Activated T-cell treated with anti-CD3 and anti-CD28 coated beads, Interleukin-2, amount 50 U/mL, for 72 hours (primary cell): Measurements from ENCODE around the gene STX10. TPM values are rescaled to one million over a fixed set of nuclear protein-coding genes. Genes with fewer than 3 reads are reported as not detected.

ENCODE experiments used
- ATAC-seq, 2 donors: fragments of 150-1000 bp; cut with Tn5 transposase; replicated peaks in 1 of 2; 2 replicates each; pipeline ENCODE4 v1.10.0; 2021; ENCODE audit warnings: moderate library complexity in 2 of 2, mild to moderate bottlenecking in 1 of 2
- DNase-seq, 2 donors: peaks; one replicate each; pipeline ENCODE4 v3.0.0; 2021 to 2022; ENCODE audit warnings: mixed read lengths in 1 of 2
- H3K27ac Mint-ChIP-seq: one replicate; pipeline ENCODE4 v1.8.0; 2022; ENCODE audit warnings: mild to moderate bottlenecking, moderate library complexity, mixed read lengths
- H3K27me3 Mint-ChIP-seq: one replicate; pipeline ENCODE4 v1.8.0; 2022; ENCODE audit warnings: low read depth, mixed read lengths
- H3K36me3 Mint-ChIP-seq, 2 donors: one replicate each; pipeline ENCODE4 v1.8.0; 2022; ENCODE audit warnings: mixed read lengths in 2 of 2, mild to moderate bottlenecking in 1 of 2; ENCODE audit not compliant: insufficient read depth in 2 of 2
- H3K4me1 Mint-ChIP-seq: one replicate; pipeline ENCODE4 v1.8.0; 2022; ENCODE audit warnings: low read depth, mixed read lengths
- H3K4me3 Mint-ChIP-seq, 2 donors: one replicate each; pipeline ENCODE4 v1.8.0; 2022; ENCODE audit warnings: mild to moderate bottlenecking in 2 of 2, mixed read lengths in 2 of 2, moderate library complexity in 2 of 2
- H3K9me3 Mint-ChIP-seq, 2 donors: one replicate each; pipeline ENCODE4 v1.8.0; 2022; ENCODE audit warnings: mixed read lengths in 2 of 2
- total RNA-seq, 2 donors: library from RNA; stranded (reverse); gene quantifications; one replicate each; pipeline ENCODE4 v1.2.3, GENCODE V29; 2022

The STX10 gene
- total RNA-seq, 2 donors from 2014 or later: 73.9 to 89.9 TPM

- Mint-ChIP-seq H3K4me1 (peaks cover 48% of the 10 kb centered on the region), H3K9me3 (no peaks in the 10 kb centered on the region), H3K4me3 (no peak overlapping the region), H3K27ac (no peak overlapping the region), H3K27me3 (no peaks in the 10 kb centered on the region), H3K36me3 (peaks cover 7 to 11% of the 10 kb centered on the region in 2 donors)
- ATAC-seq (no peak), DNase-seq (no peak)
These were observed 21.6 kb downstream of the STX10 start for GRCh38 chr19:13128583-13128982.

GRCh38 chr19:13127811-13128575 is 22.2 kb downstream of the STX10 start:
- no peak overlapping the region for H3K27ac Mint-ChIP-seq
- peaks cover 7 to 10% of the 10 kb centered on the region in 2 donors for H3K36me3 Mint-ChIP-seq
- ATAC-seq (no peak), DNase-seq (no peak)
- H3K27me3 Mint-ChIP-seq: no peaks in the 10 kb centered on the region
- no peaks in the 10 kb centered on the region for H3K9me3 Mint-ChIP-seq
- peaks cover 44% of the 10 kb centered on the region for H3K4me1 Mint-ChIP-seq
- no peak overlapping the region for H3K4me3 Mint-ChIP-seq

- DNase-seq (no peak), ATAC-seq (no peak)
- peaks cover 44% of the 10 kb centered on the region for H3K4me1 Mint-ChIP-seq
- H3K27ac Mint-ChIP-seq: no peak overlapping the region
- no peak overlapping the region for H3K4me3 Mint-ChIP-seq
- no peaks in the 10 kb centered on the region for H3K9me3 Mint-ChIP-seq
- no peaks in the 10 kb centered on the region for H3K27me3 Mint-ChIP-seq
- peaks cover 4 to 8% of the 10 kb centered on the region in 2 donors for H3K36me3 Mint-ChIP-seq
These were observed 23.1 kb downstream of the STX10 start for GRCh38 chr19:13127051-13127450.

GRCh38 chr19:13122980-13123957 is 26.9 kb downstream of the STX10 start:
- peaks cover 0 to 7% of the 10 kb centered on the region in 2 donors for H3K36me3 Mint-ChIP-seq
- H3K4me3 Mint-ChIP-seq: peak overlapping the region in 1 of 2 donors; percentile 53
- H3K27me3 Mint-ChIP-seq: no peaks in the 10 kb centered on the region
- DNase-seq (no peak), ATAC-seq (no peak)
- H3K4me1 Mint-ChIP-seq: peaks cover 49% of the 10 kb centered on the region
- peak overlapping the region; percentile 83 for H3K27ac Mint-ChIP-seq
- no peaks in the 10 kb centered on the region for H3K9me3 Mint-ChIP-seq

- peaks cover 45% of the 10 kb centered on the region for H3K4me1 Mint-ChIP-seq
These were observed 27.8 kb downstream of the STX10 start for GRCh38 chr19:13122275-13122878.

GRCh38 chr19:13121551-13122274 is 28.5 kb downstream of the STX10 start:
- Mint-ChIP-seq H3K27me3 (no peaks in the 10 kb centered on the region), H3K4me1 (peaks cover 46% of the 10 kb centered on the region), H3K36me3 (peaks cover under 1 to 7% of the 10 kb centered on the region in 2 donors), H3K27ac (peak overlapping the region; percentile 76), H3K9me3 (no peaks in the 10 kb centered on the region), H3K4me3 (peak overlapping the region; percentile 36 to 53)
- peak in 1 of 2 donors; percentile 39 for DNase-seq
- ATAC-seq: peak in 1 of 2 donors; percentile 27

More at GRCh38 chr19:13122275-13122878, 27.8 kb downstream of the STX10 start:
- peak in 1 of 2 donors; percentile 12 for ATAC-seq
- peak overlapping the region; percentile 36 to 53 for H3K4me3 Mint-ChIP-seq
- peak in 1 of 2 donors; percentile 35 for DNase-seq
- no peaks in the 10 kb centered on the region for H3K9me3 Mint-ChIP-seq
- H3K27me3 Mint-ChIP-seq: no peaks in the 10 kb centered on the region
- peak overlapping the region; percentile 83 for H3K27ac Mint-ChIP-seq
- peaks cover 0 to 7% of the 10 kb centered on the region in 2 donors for H3K36me3 Mint-ChIP-seq

GRCh38 chr19:13120817-13121216 is 29.4 kb downstream of the STX10 start:
- Mint-ChIP-seq H3K4me1 (peaks cover 47% of the 10 kb centered on the region), H3K27ac (peak overlapping the region; percentile 76), H3K36me3 (peaks cover 3 to 7% of the 10 kb centered on the region in 2 donors), H3K27me3 (no peaks in the 10 kb centered on the region), H3K4me3 (peak overlapping the region; percentile 53 to 84), H3K9me3 (no peaks in the 10 kb centered on the region)
- DNase-seq: no peak
- no peak for ATAC-seq

GRCh38 chr19:13120031-13120430 is 30.1 kb downstream of the STX10 start:
- no peak for ATAC-seq
- no peak overlapping the region for H3K27ac Mint-ChIP-seq
- H3K36me3 Mint-ChIP-seq: peaks cover 3 to 7% of the 10 kb centered on the region in 2 donors

GRCh38 chr19:13119627-13120026 is 30.5 kb downstream of the STX10 start:
- Mint-ChIP-seq H3K9me3 (no peaks in the 10 kb centered on the region), H3K27me3 (no peaks in the 10 kb centered on the region), H3K27ac (peak overlapping the region; percentile 81), H3K4me1 (peaks cover 57% of the 10 kb centered on the region), H3K36me3 (peaks cover 3 to 7% of the 10 kb centered on the region in 2 donors), H3K4me3 (peak overlapping the region; percentile 75 to 84)
- ATAC-seq: no peak
- no peak for DNase-seq

More at GRCh38 chr19:13120031-13120430, 30.1 kb downstream of the STX10 start:
- no peaks in the 10 kb centered on the region for H3K27me3 Mint-ChIP-seq
- H3K4me3 Mint-ChIP-seq: peak overlapping the region; percentile 53 to 84
- H3K9me3 Mint-ChIP-seq: no peaks in the 10 kb centered on the region
- no peak for DNase-seq
- H3K4me1 Mint-ChIP-seq: peaks cover 55% of the 10 kb centered on the region

- Mint-ChIP-seq H3K27ac (peak overlapping the region; percentile 81), H3K4me3 (peak overlapping the region; percentile 75 to 84), H3K4me1 (peaks cover 57% of the 10 kb centered on the region), H3K36me3 (peaks cover 3 to 7% of the 10 kb centered on the region in 2 donors), H3K9me3 (no peaks in the 10 kb centered on the region), H3K27me3 (no peaks in the 10 kb centered on the region)
- ATAC-seq: peak in 1 of 2 donors; percentile 8
- DNase-seq: peak; percentile 58 to 64
These were observed 31.6 kb downstream of the STX10 start for GRCh38 chr19:13118424-13119193.

GRCh38 chr19:13117772-13118423 is 32.3 kb downstream of the STX10 start, which contains the start of gene NACC1:
Gene NACC1, plus strand, starts transcription at chr19:13118264. Its CDS starts 16,944 bp downstream, at chr19:13135208.
- ATAC-seq (peak; percentile 85 to 90), DNase-seq (peak; percentile 93 to 96)
- Mint-ChIP-seq H3K27ac (peak within 1 kb of the TSS; percentile 92), H3K27me3 (no peaks in the 10 kb centered on the region), H3K9me3 (no peaks in the 10 kb centered on the region), H3K4me3 (peak within 1 kb of the TSS; percentile 92), H3K36me3 (peaks cover 3 to 5% of the 10 kb centered on the region in 2 donors), H3K4me1 (peaks cover 54% of the 10 kb centered on the region)
